ENCODE data around the gene CD3D. TPM values are rescaled to one million over a fixed set of nuclear protein-coding genes. Genes with fewer than 3 reads are reported as not detected.

The CD3D gene
- total RNA-seq, 1 donor from 2014 or later, result 8.5 TPM

- Histone ChIP-seq H3K27ac (peak within 1 kb of the TSS; percentile 30), H3K4me3 (peak within 1 kb of the TSS; percentile 31), H3K36me3 (no peaks in the 10 kb centered on the region), H3K27me3 (no peaks in the 10 kb centered on the region), H3K9me3 (no peaks in the 10 kb centered on the region), H3K4me1 (no peaks in the 10 kb centered on the region)
- ATAC-seq, result peak; percentile 24
- intact Hi-C loops (cut with DNase I), result no loop called here
- no peak for TF ChIP-seq CTCF (IDR thresholded peaks at IDR 0.05)
- no peak for DNase-seq
Measured at GRCh38 chr11:118343981-118344515, 1.5 kb upstream of the CD3D start, which contains the start of gene CD3G. TSS of gene CD3G (plus strand) at chr11:118344344. CDS start at chr11:118344424, 80 bp downstream.

GRCh38 chr11:118343248-118343647 is 743 bp upstream of the CD3D start:
- Histone ChIP-seq H3K9me3 (no peaks in the 10 kb centered on the region), H3K27ac (peak overlapping the region; percentile 30), H3K4me1 (no peaks in the 10 kb centered on the region), H3K27me3 (no peaks in the 10 kb centered on the region), H3K36me3 (no peaks in the 10 kb centered on the region), H3K4me3 (peak overlapping the region; percentile 8)
- TF ChIP-seq CTCF (IDR thresholded peaks at IDR 0.05), result no peak
- intact Hi-C loops (cut with DNase I), result no loop called here
- DNase-seq (no peak), ATAC-seq (no peak)

GRCh38 chr11:118341815-118342489 is 553 bp downstream of the CD3D start:
- Histone ChIP-seq H3K9me3 (no peaks in the 10 kb centered on the region), H3K4me1 (no peaks in the 10 kb centered on the region), H3K27me3 (no peaks in the 10 kb centered on the region), H3K36me3 (no peaks in the 10 kb centered on the region), H3K4me3 (peak overlapping the region; percentile 32), H3K27ac (peak overlapping the region; percentile 24)
- intact Hi-C loops (cut with DNase I), result no loop called here
- ATAC-seq, result no peak
- TF ChIP-seq CTCF (IDR thresholded peaks at IDR 0.05), result no peak
- DNase-seq, result no peak

GRCh38 chr11:118341261-118341660 is 1.2 kb downstream of the CD3D start:
- no peak for DNase-seq
- H3K4me3 ChIP-seq, result peak overlapping the region; percentile 32
- intact Hi-C loops (cut with DNase I), result no loop called here

GRCh38 chr11:118340449-118340848 is 2.1 kb downstream of the CD3D start:
- Histone ChIP-seq H3K36me3 (no peaks in the 10 kb centered on the region), H3K4me1 (no peaks in the 10 kb centered on the region), H3K9me3 (no peaks in the 10 kb centered on the region), H3K4me3 (no peak overlapping the region), H3K27me3 (no peaks in the 10 kb centered on the region), H3K27ac (no peak overlapping the region)
- intact Hi-C loops (cut with DNase I), result no loop called here
- DNase-seq, result no peak
- TF ChIP-seq CTCF (IDR thresholded peaks at IDR 0.05), result no peak
- no peak for ATAC-seq

More at GRCh38 chr11:118341261-118341660, 1.2 kb downstream of the CD3D start:
- ATAC-seq, result no peak
- no peaks in the 10 kb centered on the region for H3K36me3 ChIP-seq
- no peaks in the 10 kb centered on the region for H3K4me1 ChIP-seq
- no peaks in the 10 kb centered on the region for H3K27me3 ChIP-seq
- no peaks in the 10 kb centered on the region for H3K9me3 ChIP-seq
- H3K27ac ChIP-seq, result no peak overlapping the region
- no peak for TF ChIP-seq CTCF (IDR thresholded peaks at IDR 0.05)

Data from upper lobe of right lung (tissue), 1 donor.